Tongue (tissue), 2 donors: ENCODE measurements around the gene RNF150. TPM values are rescaled to one million over a fixed set of nuclear protein-coding genes. Genes with fewer than 3 reads are reported as not detected.
"Not testable (repeated sequence)": the region's sequence is repeated elsewhere in the genome, so short reads cannot be mapped to it uniquely, and the experiment has no call there.

ENCODE experiments used
- DNase-seq: peaks from one replicate; pipeline ENCODE4 v3.0.0-alpha.2; 2015
- total RNA-seq: library from RNA; depleted of rRNA; stranded (reverse); fragments of >200 nt; gene quantifications from one replicate; pipeline ENCODE4 v1.2.3, GENCODE V29; 2014

The RNF150 gene
- total RNA-seq, 1 donor from 2014 or later = 62.1 TPM

GRCh38 chr4:141075553-141075952, 57.7 kb downstream of the RNF150 start:
- DNase-seq = no peak

- DNase-seq = no peak
Measured at GRCh38 chr4:141074098-141074878, 59.0 kb downstream of the RNF150 start.

DNA sequence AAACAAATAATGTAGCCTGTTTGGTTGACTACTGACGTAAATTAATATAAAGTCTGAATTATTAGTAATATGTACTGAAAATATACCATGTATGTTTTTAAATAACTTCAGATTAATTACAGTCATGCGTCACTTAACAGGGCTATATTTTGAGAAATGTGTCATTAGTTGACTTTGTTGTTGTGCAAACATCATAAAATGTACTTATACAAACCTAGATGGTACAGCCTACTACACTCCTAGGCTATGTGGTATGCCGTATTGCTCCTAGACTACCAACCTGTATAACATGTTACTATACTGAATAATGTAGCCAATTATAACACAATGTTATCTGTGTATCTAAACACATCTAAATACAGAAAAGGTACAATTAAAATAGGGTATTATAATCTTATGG, 66.6 kb downstream of the RNF150 start:
- DNase-seq = no peak

DNA sequence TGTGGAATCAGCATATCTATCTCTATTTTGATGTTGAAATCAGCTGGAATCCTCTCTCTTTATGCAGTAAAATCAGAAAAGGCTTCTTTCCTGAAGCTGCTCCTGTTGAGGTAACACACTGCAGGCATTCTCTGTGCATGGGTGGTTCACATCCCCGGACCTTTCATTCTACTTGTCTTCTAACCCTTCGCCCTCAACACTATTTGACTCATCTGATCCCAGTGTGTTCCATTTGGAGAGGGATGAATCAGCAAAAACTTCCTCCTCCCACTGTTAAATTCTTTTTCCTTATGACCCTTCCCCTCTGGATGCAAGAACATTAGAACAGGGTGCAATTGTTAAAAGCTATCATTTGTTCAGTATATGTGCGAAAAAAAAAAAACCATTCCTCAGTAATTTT, 67.4 kb downstream of the RNF150 start:
- DNase-seq = no peak

- DNase-seq = no peak
Measured at GRCh38 chr4:141062651-141063050, 70.6 kb downstream of the RNF150 start.

GRCh38 chr4:141058591-141059512, 74.4 kb downstream of the RNF150 start:
- no peak for DNase-seq

GRCh38 chr4:141057582-141057981, 75.7 kb downstream of the RNF150 start:
- no peak for DNase-seq

DNA sequence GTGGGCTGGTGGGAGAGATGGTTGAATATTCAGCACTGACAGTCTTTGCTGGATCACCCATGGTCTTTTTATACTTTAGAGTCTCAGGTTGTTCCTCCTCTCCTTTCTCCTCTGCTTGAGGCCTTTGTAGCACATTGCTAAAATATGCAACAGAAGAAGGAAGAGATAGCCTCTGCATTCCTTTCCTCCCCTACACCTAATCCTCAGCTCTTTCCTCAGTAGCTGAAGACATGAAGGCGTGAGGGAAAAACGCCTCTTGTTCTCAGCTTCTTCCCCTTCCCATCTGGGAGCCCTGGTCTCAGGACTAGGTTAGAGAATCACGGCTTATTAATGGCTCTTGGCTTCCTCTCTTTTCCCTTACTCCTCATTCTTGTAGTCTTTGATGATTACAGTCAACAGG, 76.8 kb downstream of the RNF150 start:
- no peak for DNase-seq

- no peak for DNase-seq
Measured at GRCh38 chr4:141054446-141054845, 78.8 kb downstream of the RNF150 start.

GRCh38 chr4:141050999-141051398, 82.3 kb downstream of the RNF150 start:
- DNase-seq = not testable (repeated sequence)

DNA sequence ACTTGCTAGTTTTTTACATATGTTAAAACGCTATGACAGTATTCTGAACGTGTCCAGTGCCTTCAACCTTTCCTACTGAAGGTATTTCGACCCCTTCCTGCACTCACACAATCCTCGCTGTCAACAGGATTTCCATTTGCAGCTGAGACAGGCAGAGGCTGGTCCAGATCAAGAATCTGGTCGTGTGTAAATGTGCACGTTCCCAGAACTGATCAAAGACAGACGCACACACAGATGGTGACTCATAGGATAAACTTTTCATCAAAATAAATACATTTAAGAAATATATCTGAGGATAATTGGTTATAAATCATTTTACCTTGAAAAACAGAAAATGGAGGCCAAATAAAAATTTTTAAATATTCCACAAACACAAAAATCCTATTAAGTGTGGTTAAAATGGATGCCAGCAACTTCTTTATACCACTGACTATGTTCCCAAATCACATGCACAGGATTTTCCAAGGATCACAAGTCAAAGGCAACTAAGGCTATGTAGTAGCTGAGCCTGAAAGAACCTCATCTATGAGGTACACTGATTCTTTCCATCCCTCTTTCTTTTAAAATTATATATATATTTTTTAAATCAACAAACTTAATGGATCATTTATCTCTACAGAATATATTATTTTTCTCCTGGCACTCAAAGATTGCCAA, 85.9 kb downstream of the RNF150 start:
- peak; percentile 50 for DNase-seq

DNA sequence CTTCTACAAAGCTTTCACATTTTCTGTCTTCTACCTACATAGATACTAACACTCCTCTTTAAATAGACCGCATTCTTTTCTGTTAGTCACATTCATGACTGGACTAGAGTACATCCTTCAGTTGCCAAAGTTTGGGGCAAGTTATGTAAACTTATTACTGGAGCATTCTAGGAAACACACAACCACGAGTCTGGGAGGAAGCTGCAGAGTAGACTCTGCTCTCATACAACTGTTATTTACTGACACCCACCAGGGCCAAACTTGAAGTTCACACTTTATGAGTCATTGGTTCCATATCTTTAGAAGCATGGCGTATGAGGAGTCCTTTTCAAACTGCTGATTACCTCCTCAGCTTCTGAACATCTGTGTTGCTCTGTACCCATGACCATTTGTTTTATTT, 87.0 kb downstream of the RNF150 start:
- peak; percentile 20 for DNase-seq

- no peak for DNase-seq
Measured at GRCh38 chr4:141045848-141046247, 87.4 kb downstream of the RNF150 start.

GRCh38 chr4:141041021-141041476, 92.2 kb downstream of the RNF150 start:
- DNase-seq = no peak

GRCh38 chr4:141039156-141039555, 94.1 kb downstream of the RNF150 start:
- DNase-seq = no peak

DNA sequence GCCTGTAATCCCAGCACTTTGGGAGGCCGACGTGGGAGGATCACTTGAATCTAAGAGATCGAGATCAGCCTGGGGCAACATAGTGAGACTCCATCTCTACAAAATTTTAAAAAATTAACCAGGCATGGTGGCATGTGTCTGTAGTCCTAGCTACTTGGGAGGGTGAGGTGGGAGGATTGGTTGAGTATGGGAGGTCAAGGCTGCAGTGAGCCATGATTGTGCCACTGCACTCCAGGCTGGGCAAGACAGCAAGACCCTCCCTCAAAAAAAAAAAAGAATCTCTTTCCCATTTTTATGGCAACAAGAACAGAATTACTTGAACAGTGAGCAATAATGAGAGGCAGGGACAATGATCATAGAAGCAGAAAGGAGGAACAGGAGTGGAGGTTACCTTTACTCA, 94.8 kb downstream of the RNF150 start:
- no peak for DNase-seq

GRCh38 chr4:141037446-141037845, 95.8 kb downstream of the RNF150 start:
- DNase-seq = no peak

DNA sequence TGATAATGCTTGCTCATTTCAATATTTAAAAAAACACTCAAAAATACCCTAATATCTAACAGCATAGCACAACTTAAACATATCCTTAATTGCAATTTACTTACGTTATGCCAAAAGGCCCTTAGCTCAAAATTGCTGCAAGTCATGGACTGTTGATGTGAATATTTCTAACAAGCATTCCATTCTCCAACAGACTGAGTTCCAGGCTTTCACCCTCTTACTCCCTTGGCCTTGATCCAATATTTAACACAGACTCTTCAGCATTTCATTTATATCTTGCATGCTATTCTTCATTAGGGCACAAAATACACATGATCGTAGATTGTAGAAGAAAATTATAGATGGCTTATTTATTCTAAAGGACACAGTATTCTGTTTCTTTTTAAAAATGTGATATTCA, 96.5 kb downstream of the RNF150 start:
- DNase-seq = peak; percentile 59

- DNase-seq = no peak
Measured at GRCh38 chr4:141035920-141036319, 97.3 kb downstream of the RNF150 start.

- peak; percentile 83 for DNase-seq
Measured at GRCh38 chr4:141028024-141028529, 105.2 kb downstream of the RNF150 start.

DNA sequence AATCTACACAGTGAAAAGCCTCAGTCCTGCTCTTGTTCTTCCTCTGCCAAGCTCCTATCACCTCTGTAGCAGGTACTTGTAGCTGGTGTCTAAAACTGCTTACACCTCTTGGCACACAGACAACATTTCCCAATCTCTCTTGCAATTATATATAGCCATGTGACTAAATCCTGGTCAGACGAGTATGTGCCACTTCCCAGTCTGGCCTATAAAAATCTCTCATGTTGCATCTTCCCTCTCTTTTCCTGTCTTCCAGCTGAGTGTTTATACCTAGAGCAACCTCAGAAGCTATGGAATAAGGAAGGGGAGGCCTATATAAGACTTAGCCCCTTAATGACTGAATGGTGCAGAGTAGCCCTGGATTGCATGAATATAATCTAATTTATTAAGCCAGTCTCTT, 105.8 kb downstream of the RNF150 start:
- DNase-seq = no peak

GRCh38 chr4:141026900-141027299, 106.4 kb downstream of the RNF150 start:
- DNase-seq = no peak

GRCh38 chr4:141023051-141023450, 110.2 kb downstream of the RNF150 start:
- DNase-seq = no peak
